Chondrocyte (in vitro differentiated cells): ENCODE results near the gene SPG21. TPM values are rescaled to one million over a fixed set of nuclear protein-coding genes. Genes with fewer than 3 reads are reported as not detected.

Experiments used
- DNase-seq: peaks from one replicate; pipeline ENCODE4 v3.0.0; 2021; ENCODE audit warnings: mixed read lengths, low spot score
- H3K27ac Mint-ChIP-seq: one replicate; pipeline ENCODE4 v1.8.0; 2021; ENCODE audit warnings: mild to moderate bottlenecking, moderate library complexity, mixed read lengths; ENCODE audit not compliant: unreplicated experiment
- H3K27me3 Mint-ChIP-seq: 2 replicates; pipeline ENCODE4 v1.8.0; 2021; ENCODE audit warnings: low read depth, mixed read lengths
- H3K36me3 Mint-ChIP-seq: 2 replicates; pipeline ENCODE4 v1.8.0; 2021; ENCODE audit warnings: low read depth, mixed read lengths
- H3K4me1 Mint-ChIP-seq: 2 replicates; pipeline ENCODE4 v1.8.0; 2021; ENCODE audit warnings: low read depth, mild to moderate bottlenecking, mixed read lengths
- H3K4me3 Mint-ChIP-seq: one replicate; pipeline ENCODE4 v1.8.0; 2021; ENCODE audit warnings: mild to moderate bottlenecking, moderate library complexity, mixed read lengths; ENCODE audit not compliant: unreplicated experiment
- H3K9me3 Mint-ChIP-seq: 2 replicates; pipeline ENCODE4 v1.8.0; 2021; ENCODE audit warnings: low read depth, mixed read lengths
- CTCF ChIP-seq: fragments of 200-600 bp; sonication (generic); IDR thresholded peaks from 2 replicates; pipeline ENCODE4 v1.5.0; 2021; ENCODE audit warnings: antibody characterized with exemption, mild to moderate bottlenecking, moderate library complexity
- total RNA-seq: library from RNA; stranded (reverse); gene quantifications from 3 replicates; pipeline ENCODE4 v1.2.1, GENCODE V29; 2021

SPG21 gene
- total RNA-seq, 1 donor from 2014 or later, result 80.5 TPM

- H3K9me3 Mint-ChIP-seq, result no peaks in the 10 kb centered on the region
- peaks cover 3% of the 10 kb centered on the region for H3K36me3 Mint-ChIP-seq
- TF ChIP-seq CTCF, result no peak
- H3K4me3 Mint-ChIP-seq, result no peak overlapping the region
- no peak for DNase-seq
- H3K27ac Mint-ChIP-seq, result no peak overlapping the region
- no peaks in the 10 kb centered on the region for H3K27me3 Mint-ChIP-seq
- peaks cover 12% of the 10 kb centered on the region for H3K4me1 Mint-ChIP-seq
Observed at GRCh38 chr15:64923546-64923945, 66.2 kb downstream of the SPG21 start.

- H3K4me1 Mint-ChIP-seq, result peaks cover 12% of the 10 kb centered on the region
- no peak overlapping the region for H3K4me3 Mint-ChIP-seq
- no peaks in the 10 kb centered on the region for H3K36me3 Mint-ChIP-seq
- H3K27me3 Mint-ChIP-seq, result no peaks in the 10 kb centered on the region
- H3K9me3 Mint-ChIP-seq, result no peaks in the 10 kb centered on the region
- no peak for DNase-seq
- no peak for TF ChIP-seq CTCF
- H3K27ac Mint-ChIP-seq, result peak overlapping the region; percentile 87
Observed at GRCh38 chr15:64921711-64922110, 68.0 kb downstream of the SPG21 start.

GRCh38 chr15:64919721-64920120 is 70.0 kb downstream of the SPG21 start:
- Mint-ChIP-seq H3K27me3 (no peaks in the 10 kb centered on the region), H3K4me3 (no peak overlapping the region), H3K9me3 (no peaks in the 10 kb centered on the region), H3K27ac (no peak overlapping the region), H3K4me1 (peaks cover 12% of the 10 kb centered on the region), H3K36me3 (no peaks in the 10 kb centered on the region)
- TF ChIP-seq CTCF, result no peak
- no peak for DNase-seq

- H3K9me3 Mint-ChIP-seq, result no peaks in the 10 kb centered on the region
- H3K27me3 Mint-ChIP-seq, result no peaks in the 10 kb centered on the region
- no peak overlapping the region for H3K4me3 Mint-ChIP-seq
- peaks cover 13% of the 10 kb centered on the region for H3K4me1 Mint-ChIP-seq
- DNase-seq, result no peak
- no peak for TF ChIP-seq CTCF
- H3K27ac Mint-ChIP-seq, result no peak overlapping the region
- H3K36me3 Mint-ChIP-seq, result no peaks in the 10 kb centered on the region
Observed at GRCh38 chr15:64917211-64917610, 72.5 kb downstream of the SPG21 start.

- Mint-ChIP-seq H3K27me3 (no peaks in the 10 kb centered on the region), H3K4me3 (no peak overlapping the region), H3K27ac (no peak overlapping the region), H3K9me3 (no peaks in the 10 kb centered on the region), H3K36me3 (no peaks in the 10 kb centered on the region), H3K4me1 (peaks cover 11% of the 10 kb centered on the region)
- no peak for DNase-seq
- TF ChIP-seq CTCF, result no peak
Observed at GRCh38 chr15:64916365-64916764, 73.3 kb downstream of the SPG21 start.
